ENCODE results near the gene CDR2L.
"Not testable (repeated sequence)": the region's sequence is repeated elsewhere in the genome, so short reads cannot be mapped to it uniquely, and the experiment has no call there.

CDR2L gene

GRCh38 chr17:74964988-74965622 is 22.3 kb upstream of the CDR2L start:
- Histone ChIP-seq H2AFZ (ENCODE audit: low read length) (no peak overlapping the region), H3K4me2 (ENCODE audit: low read length) (no peak overlapping the region), H3K27ac (ENCODE audit: low read depth, low read length, poor library complexity, severe bottlenecking) (no peak overlapping the region), H3K79me2 (ENCODE audit: insufficient read depth, low read length) (no peaks in the 10 kb centered on the region), H4K20me1 (ENCODE audit: insufficient read depth, low read length) (no peaks in the 10 kb centered on the region), H3K9me2 (ENCODE audit: low read depth, low read length) (no peaks in the 10 kb centered on the region), H3K27me3 (ENCODE audit: insufficient read depth, low read length) (no peaks in the 10 kb centered on the region; the same call in 1 of the 2 replicates), H3K9me3 (ENCODE audit: low read length) (no peaks in the 10 kb centered on the region), H3K4me1 (ENCODE audit: insufficient read depth, low read length, severe bottlenecking) (peaks cover 3% of the 10 kb centered on the region), H3F3A (ENCODE audit: insufficient read depth, low read length) (no peaks in the 10 kb centered on the region), H3K9ac (ENCODE audit: low read length) (no peak overlapping the region), H3K36me3 (ENCODE audit: insufficient read depth, low read length) (no peaks in the 10 kb centered on the region), H3K4me3 (ENCODE audit: low read depth, low read length, poor library complexity, severe bottlenecking) (no peak overlapping the region)
- no peak for TF ChIP-seq CTCF (IDR thresholded peaks at IDR 0.05; ENCODE audit: low read length)
- TF ChIP-seq EZH2 (IDR thresholded peaks at IDR 0.05; ENCODE audit: borderline replicate concordance, low read length), result no peak

GRCh38 chr17:74968361-74968780 is 19.1 kb upstream of the CDR2L start:
- Histone ChIP-seq H3K9me2 (ENCODE audit: low read depth, low read length) (no peaks in the 10 kb centered on the region), H3K4me3 (ENCODE audit: low read depth, low read length, poor library complexity, severe bottlenecking) (no peak overlapping the region), H3K79me2 (ENCODE audit: insufficient read depth, low read length) (no peaks in the 10 kb centered on the region), H3K4me1 (ENCODE audit: insufficient read depth, low read length, severe bottlenecking) (peaks cover 6% of the 10 kb centered on the region), H3K9me3 (ENCODE audit: low read length) (no peaks in the 10 kb centered on the region), H3K4me2 (ENCODE audit: low read length) (no peak overlapping the region), H3K9ac (ENCODE audit: low read length) (no peak overlapping the region), H4K20me1 (ENCODE audit: insufficient read depth, low read length) (no peaks in the 10 kb centered on the region), H3K36me3 (ENCODE audit: insufficient read depth, low read length) (no peaks in the 10 kb centered on the region), H3F3A (ENCODE audit: insufficient read depth, low read length) (no peaks in the 10 kb centered on the region), H3K27me3 (ENCODE audit: insufficient read depth, low read length) (no peaks in the 10 kb centered on the region; the same call in 1 of the 2 replicates), H3K27ac (ENCODE audit: low read depth, low read length, poor library complexity, severe bottlenecking) (no peak overlapping the region), H2AFZ (ENCODE audit: low read length) (no peak overlapping the region)
- TF ChIP-seq EZH2 (IDR thresholded peaks at IDR 0.05; ENCODE audit: borderline replicate concordance, low read length) (no peak), CTCF (IDR thresholded peaks at IDR 0.05; ENCODE audit: low read length) (no peak)

- H3K27me3 ChIP-seq (ENCODE audit: insufficient read depth, low read length); H3K79me2 ChIP-seq (ENCODE audit: insufficient read depth, low read length); H3K36me3 ChIP-seq (ENCODE audit: insufficient read depth, low read length); H3F3A ChIP-seq (ENCODE audit: insufficient read depth, low read length); H3K27ac ChIP-seq (ENCODE audit: low read depth, low read length, poor library complexity, severe bottlenecking); H3K9me3 ChIP-seq (ENCODE audit: low read length); H3K9ac ChIP-seq (ENCODE audit: low read length); H3K9me2 ChIP-seq (ENCODE audit: low read depth, low read length); H3K4me2 ChIP-seq (ENCODE audit: low read length); H2AFZ ChIP-seq (ENCODE audit: low read length); H3K4me1 ChIP-seq (ENCODE audit: insufficient read depth, low read length, severe bottlenecking); H3K4me3 ChIP-seq (ENCODE audit: low read depth, low read length, poor library complexity, severe bottlenecking); H4K20me1 ChIP-seq (ENCODE audit: insufficient read depth, low read length): not testable (repeated sequence)
Measured at GRCh38 chr17:74969501-74969900, 17.9 kb upstream of the CDR2L start.

- Histone ChIP-seq H4K20me1 (ENCODE audit: insufficient read depth, low read length) (no peaks in the 10 kb centered on the region), H3K27ac (ENCODE audit: low read depth, low read length, poor library complexity, severe bottlenecking) (no peak overlapping the region), H3K9me2 (ENCODE audit: low read depth, low read length) (no peaks in the 10 kb centered on the region), H3K9me3 (ENCODE audit: low read length) (no peaks in the 10 kb centered on the region), H3K4me2 (ENCODE audit: low read length) (no peak overlapping the region), H3F3A (ENCODE audit: insufficient read depth, low read length) (no peaks in the 10 kb centered on the region), H2AFZ (ENCODE audit: low read length) (no peak overlapping the region), H3K36me3 (ENCODE audit: insufficient read depth, low read length) (no peaks in the 10 kb centered on the region), H3K27me3 (ENCODE audit: insufficient read depth, low read length) (no peaks in the 10 kb centered on the region; the same call in 1 of the 2 replicates), H3K4me1 (ENCODE audit: insufficient read depth, low read length, severe bottlenecking) (peaks cover 6% of the 10 kb centered on the region), H3K9ac (ENCODE audit: low read length) (no peak overlapping the region), H3K79me2 (ENCODE audit: insufficient read depth, low read length) (no peaks in the 10 kb centered on the region), H3K4me3 (ENCODE audit: low read depth, low read length, poor library complexity, severe bottlenecking) (no peak overlapping the region)
- no peak for TF ChIP-seq CTCF (IDR thresholded peaks at IDR 0.05; ENCODE audit: low read length)
- TF ChIP-seq EZH2 (IDR thresholded peaks at IDR 0.05; ENCODE audit: borderline replicate concordance, low read length), result no peak
Measured at GRCh38 chr17:74970395-74970794, 17.0 kb upstream of the CDR2L start.

Measured in OCI-LY1 (cell line).